GM20000 (cell line): ENCODE data around the gene DAZAP2.
"Not testable (repeated sequence)": the region's sequence is repeated elsewhere in the genome, so short reads cannot be mapped to it uniquely, and the experiment has no call there.

ENCODE experiments used
- DNase-seq: peaks from one replicate; pipeline ENCODE4 v3.0.0; 2012; ENCODE audit warnings: low spot score
- TF ChIP-seq, protein P1 (sequence below): IDR thresholded peaks from 2 replicates; pipeline ENCODE4 v1.5.1; 2012; ENCODE audit warnings: mild to moderate bottlenecking, control low read depth; ENCODE audit errors: extremely low read depth, missing control alignments

DAZAP2 gene

GRCh38 chr12:51242876-51243275 is 4.2 kb downstream of the DAZAP2 start:
- TF ChIP-seq, protein P1, sequence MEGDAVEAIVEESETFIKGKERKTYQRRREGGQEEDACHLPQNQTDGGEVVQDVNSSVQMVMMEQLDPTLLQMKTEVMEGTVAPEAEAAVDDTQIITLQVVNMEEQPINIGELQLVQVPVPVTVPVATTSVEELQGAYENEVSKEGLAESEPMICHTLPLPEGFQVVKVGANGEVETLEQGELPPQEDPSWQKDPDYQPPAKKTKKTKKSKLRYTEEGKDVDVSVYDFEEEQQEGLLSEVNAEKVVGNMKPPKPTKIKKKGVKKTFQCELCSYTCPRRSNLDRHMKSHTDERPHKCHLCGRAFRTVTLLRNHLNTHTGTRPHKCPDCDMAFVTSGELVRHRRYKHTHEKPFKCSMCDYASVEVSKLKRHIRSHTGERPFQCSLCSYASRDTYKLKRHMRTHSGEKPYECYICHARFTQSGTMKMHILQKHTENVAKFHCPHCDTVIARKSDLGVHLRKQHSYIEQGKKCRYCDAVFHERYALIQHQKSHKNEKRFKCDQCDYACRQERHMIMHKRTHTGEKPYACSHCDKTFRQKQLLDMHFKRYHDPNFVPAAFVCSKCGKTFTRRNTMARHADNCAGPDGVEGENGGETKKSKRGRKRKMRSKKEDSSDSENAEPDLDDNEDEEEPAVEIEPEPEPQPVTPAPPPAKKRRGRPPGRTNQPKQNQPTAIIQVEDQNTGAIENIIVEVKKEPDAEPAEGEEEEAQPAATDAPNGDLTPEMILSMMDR = no peak
- no peak for DNase-seq

- no peak for DNase-seq
- TF ChIP-seq, protein P1 = no peak
Measured at GRCh38 chr12:51244269-51244668, 5.6 kb downstream of the DAZAP2 start.

DNA sequence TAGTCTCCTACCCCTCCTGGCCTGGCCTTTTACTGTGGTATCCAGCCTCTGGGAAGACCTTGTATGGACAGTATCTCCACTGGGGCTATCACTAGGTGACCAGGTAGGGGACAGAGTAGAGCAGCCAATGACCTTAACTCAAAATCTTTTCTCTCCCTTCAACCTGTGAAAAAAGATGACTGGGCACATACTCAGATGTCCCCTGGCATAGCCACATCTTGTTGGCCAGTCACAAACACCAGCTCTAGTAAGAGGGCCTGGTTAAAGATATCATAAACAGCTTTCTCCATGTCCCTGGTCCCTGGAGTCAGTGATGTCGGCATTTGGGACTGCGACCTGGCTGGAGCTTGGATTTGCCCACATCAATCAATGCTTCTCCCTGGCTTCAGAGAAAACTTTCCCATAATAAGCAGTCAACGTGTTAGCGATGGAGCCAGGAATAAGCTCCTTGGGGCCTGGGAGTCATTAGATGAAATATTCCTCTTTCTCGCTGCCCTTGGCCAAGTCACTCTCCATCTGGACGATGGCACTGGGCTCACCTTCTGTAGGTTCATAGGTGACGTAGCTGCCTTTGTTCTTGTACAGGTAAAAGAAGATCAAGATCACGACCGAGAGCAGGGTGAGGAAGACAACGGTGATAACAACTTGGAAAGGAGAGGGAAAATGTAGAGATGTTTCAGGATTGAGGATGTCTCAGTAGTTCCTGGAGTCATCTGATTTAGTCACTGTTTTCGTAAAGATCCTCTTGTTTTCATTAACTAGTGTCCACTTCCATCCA is 7.0 kb downstream of the DAZAP2 start:
- TF ChIP-seq, protein P1 = no peak
- no peak for DNase-seq

DNA sequence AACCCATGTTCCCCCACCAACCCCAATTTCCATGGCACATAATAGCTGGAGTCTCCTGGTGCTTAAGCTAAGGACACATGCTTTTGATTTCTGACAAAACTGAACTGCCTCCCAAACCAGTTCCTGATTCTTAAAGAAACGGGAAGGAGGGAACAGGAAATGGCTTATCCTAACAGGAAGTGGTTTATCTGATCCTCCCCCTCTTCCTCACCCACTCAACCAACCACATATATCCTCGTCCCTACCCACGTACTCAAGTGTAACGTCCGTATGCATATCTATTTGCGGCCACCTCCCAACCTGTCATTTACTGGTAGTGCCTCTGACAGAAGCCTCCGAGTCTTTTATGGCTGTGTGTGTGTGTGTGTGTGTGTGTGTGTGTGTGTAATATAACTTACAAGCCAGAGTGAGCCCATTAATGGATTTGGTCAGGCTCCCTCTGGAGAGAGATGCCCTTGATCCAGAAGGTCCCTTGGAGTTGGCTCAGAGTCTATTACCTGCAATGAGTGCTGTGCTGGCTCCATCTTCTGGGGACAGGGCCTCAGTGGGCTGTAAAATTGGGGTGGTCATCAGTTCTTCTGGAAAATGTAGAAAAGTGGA is 7.7 kb downstream of the DAZAP2 start:
- TF ChIP-seq, protein P1 = peak; percentile 15
- DNase-seq = no peak

DNA sequence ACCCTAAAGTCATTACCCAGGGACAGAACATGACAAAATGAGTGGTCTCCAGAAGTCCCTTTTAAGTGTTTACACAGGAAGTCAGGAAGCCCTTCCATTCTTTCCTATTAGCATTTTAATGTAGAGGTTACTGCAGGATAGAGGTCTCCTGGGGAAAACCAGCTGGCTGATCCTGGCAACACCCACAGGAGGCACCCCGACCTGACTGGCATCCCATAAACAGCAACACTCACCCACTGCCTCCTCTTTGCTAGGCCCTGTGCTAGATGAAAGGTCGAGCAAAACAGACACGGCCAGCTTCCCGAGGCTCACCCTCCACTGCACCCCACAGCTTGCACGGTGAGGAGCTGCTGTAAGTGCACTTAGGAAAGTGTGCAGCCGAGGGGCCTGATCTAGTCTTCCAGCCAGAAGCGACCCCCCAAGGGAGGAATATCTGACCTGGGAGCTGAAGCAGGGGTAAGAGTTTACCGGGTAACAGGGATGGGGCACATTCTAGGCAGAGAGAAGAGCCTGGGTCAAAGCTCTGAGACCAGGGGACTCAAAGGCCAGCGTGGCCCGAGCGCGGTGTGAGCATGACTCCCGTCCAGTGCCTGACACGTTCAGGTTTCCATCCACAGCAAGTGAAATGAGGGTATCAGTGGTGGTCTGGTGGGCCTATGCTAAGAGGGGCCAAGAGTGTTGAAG is 9.0 kb downstream of the DAZAP2 start:
- TF ChIP-seq, protein P1 = no peak
- DNase-seq = no peak

GRCh38 chr12:51253276-51253675 is 14.7 kb downstream of the DAZAP2 start:
- TF ChIP-seq, protein P1 = no peak
- DNase-seq = no peak

DNA sequence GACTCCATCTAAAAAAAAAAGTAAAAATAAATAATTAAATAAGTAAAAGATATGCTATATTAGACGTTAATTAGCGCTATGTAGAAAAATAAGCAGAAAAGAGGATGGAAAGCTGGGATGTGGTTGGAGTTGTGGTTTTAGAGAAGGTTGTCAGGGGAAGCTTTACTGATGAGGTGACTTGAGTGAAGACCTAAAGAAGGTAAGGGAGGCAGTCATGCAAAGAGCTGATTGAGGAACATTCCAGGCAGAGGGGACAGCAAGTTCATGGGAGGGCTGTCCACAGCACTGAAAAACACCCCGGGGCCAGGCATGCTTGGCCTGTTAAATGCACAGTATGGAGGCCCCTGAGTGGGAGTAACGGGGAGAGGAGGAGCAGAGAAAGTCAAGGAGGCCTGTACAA is 15.9 kb downstream of the DAZAP2 start:
- no peak for DNase-seq
- TF ChIP-seq, protein P1 = no peak

GRCh38 chr12:51259600-51259999 is 21.0 kb downstream of the DAZAP2 start:
- not testable (repeated sequence) for DNase-seq
